IMR-90 (cell line): ENCODE data around the gene SPACA7. TPM values are rescaled to one million over a fixed set of nuclear protein-coding genes. Genes with fewer than 3 reads are reported as not detected.

Experiments used
- ATAC-seq: fragments of 200-7000 bp; cut with Tn5 transposase; 2 replicates; pipeline ENCODE4 v1.9.1; 2020; ENCODE audit warnings: low read depth, mild to moderate bottlenecking, moderate library complexity
- BruUV-seq: library from RNA; stranded (reverse); fragments of 400-500 nt; replicated peaks from 2 replicates; lab custom pipeline; 2021; lab: Mats Ljungman, UMichigan
- CTCF ChIA-PET: fragments of 300-600 bp; formaldehyde crosslinking; extraction: SDS; loops from one replicate; lab custom pipeline; 2021; ENCODE audit warnings: antibody characterized with exemption; lab: Yijun Ruan, JAX
- POLR2A ChIA-PET: fragments of 300-600 bp; sonication (Branson Sonifier 250); formaldehyde crosslinking; loops from one replicate; lab custom pipeline; 2022; ENCODE audit warnings: antibody characterized with exemption; ENCODE audit not compliant: unreplicated experiment; lab: Charles Lee
- DNase-seq: peaks from one replicate; pipeline ENCODE4 v3.0.0; 2013
- H2AFZ ChIP-seq: replicated peaks from 2 replicates; pipeline ENCODE3; 2013; ENCODE audit warnings: low read length, mild to moderate bottlenecking; ENCODE audit not compliant: poor library complexity
- H2AK5ac ChIP-seq: 2 replicates; pipeline ENCODE4 v1.6.1; 2013; ENCODE audit warnings: low read depth, low read length, inconsistent platforms
- H2AK9ac ChIP-seq: replicated peaks from 2 replicates; pipeline ENCODE3; 2013; ENCODE audit warnings: mild to moderate bottlenecking, low read depth, low read length, moderate library complexity; ENCODE audit not compliant: poor library complexity
- H2BK120ac ChIP-seq: 2 replicates; pipeline ENCODE4 v1.6.1; 2013; ENCODE audit warnings: low read depth, low read length, inconsistent platforms
- H2BK15ac ChIP-seq: 3 replicates; pipeline ENCODE4 v1.6.1; 2013; ENCODE audit warnings: low read depth, low read length, inconsistent platforms
- H2BK20ac ChIP-seq: 2 replicates; pipeline ENCODE4 v1.6.1; 2013; ENCODE audit warnings: low read depth, mild to moderate bottlenecking, inconsistent platforms, low read length, moderate library complexity
- H2BK5ac ChIP-seq: 2 replicates; pipeline ENCODE4 v1.6.1; 2013; ENCODE audit warnings: mild to moderate bottlenecking, low read depth, low read length, inconsistent platforms; ENCODE audit not compliant: poor library complexity, severe bottlenecking
- H3K14ac ChIP-seq: replicated peaks from 2 replicates; pipeline ENCODE4 v1.6.1; 2013; ENCODE audit warnings: low read depth, low read length, inconsistent platforms
- H3K18ac ChIP-seq: 2 replicates; pipeline ENCODE4 v1.6.1; 2013; ENCODE audit warnings: low read depth, low read length, control low read depth
- H3K23ac ChIP-seq: 2 replicates; pipeline ENCODE4 v1.6.1; 2013; ENCODE audit warnings: low read depth, low read length, inconsistent platforms
- H3K27ac ChIP-seq: 2 replicates; pipeline ENCODE4 v1.5.1; 2013; ENCODE audit warnings: mild to moderate bottlenecking, control low read depth, low read length; ENCODE audit not compliant: insufficient read depth
- H3K27me3 ChIP-seq: 2 replicates; pipeline ENCODE4 v1.6.1; 2013; ENCODE audit warnings: low read length; ENCODE audit not compliant: control insufficient read depth, insufficient read depth
- H3K36me3 ChIP-seq: 2 replicates; pipeline ENCODE4 v1.6.1; 2013; ENCODE audit warnings: low read length, mixed read lengths; ENCODE audit not compliant: control insufficient read depth, insufficient read depth
- H3K4ac ChIP-seq: 2 replicates; pipeline ENCODE4 v1.6.1; 2013; ENCODE audit warnings: low read depth, low read length, inconsistent platforms
- H3K4me1 ChIP-seq: 2 replicates; pipeline ENCODE4 v1.6.1; 2013; ENCODE audit warnings: low read length, mixed read lengths; ENCODE audit not compliant: control insufficient read depth, insufficient read depth
- H3K4me2 ChIP-seq: 2 replicates; pipeline ENCODE4 v1.6.1; 2013; ENCODE audit warnings: low read depth, mild to moderate bottlenecking, control low read depth, low read length, moderate library complexity
- H3K4me3 ChIP-seq: 2 replicates; pipeline ENCODE4 v1.5.1; 2013; ENCODE audit warnings: low read depth, mild to moderate bottlenecking, control low read depth, low read length, moderate library complexity; ENCODE audit not compliant: insufficient read depth
- H3K56ac ChIP-seq: 2 replicates; pipeline ENCODE4 v1.6.1; 2013; ENCODE audit warnings: low read length, inconsistent platforms; ENCODE audit not compliant: insufficient read depth; ENCODE audit errors: extremely low read depth
- H3K79me1 ChIP-seq, 2 experiments: 2 replicates each; pipeline ENCODE4 v1.6.1; 2013; ENCODE audit warnings: low read length in 2 of 2, inconsistent platforms in 1 of 2, low read depth in 1 of 2
- H3K9ac ChIP-seq: 2 replicates; pipeline ENCODE4 v1.6.1; 2013; ENCODE audit warnings: low read depth, low read length, control low read depth
- H3K9me1 ChIP-seq: 2 replicates; pipeline ENCODE4 v1.6.1; 2013; ENCODE audit warnings: low read length, inconsistent platforms; ENCODE audit not compliant: insufficient read depth
- H3K9me3 ChIP-seq: 2 replicates; pipeline ENCODE4 v1.6.1; 2013; ENCODE audit warnings: low read length; ENCODE audit not compliant: control insufficient read depth, insufficient read depth
- H4K20me1 ChIP-seq: 2 replicates; pipeline ENCODE4 v1.6.1; 2013; ENCODE audit warnings: low read length, inconsistent platforms; ENCODE audit not compliant: insufficient read depth
- H4K5ac ChIP-seq: 2 replicates; pipeline ENCODE4 v1.6.1; 2013; ENCODE audit warnings: mild to moderate bottlenecking, low read depth, low read length, control low read depth
- H4K8ac ChIP-seq, 2 experiments: 2 replicates each; pipeline ENCODE4 v1.6.1; 2013; ENCODE audit warnings: low read depth in 2 of 2, low read length in 2 of 2, control low read depth in 1 of 2, inconsistent platforms in 1 of 2
- H4K91ac ChIP-seq: 2 replicates; pipeline ENCODE4 v1.6.1; 2013; ENCODE audit warnings: low read depth, low read length, inconsistent platforms; ENCODE audit not compliant: insufficient read depth
- BHLHE40 ChIP-seq: fragments of 150-350 bp; IDR thresholded peaks from 2 replicates; pipeline ENCODE4 v1.6.1; 2016; ENCODE audit warnings: mild to moderate bottlenecking, low read depth, low read length
- CEBPB ChIP-seq: IDR thresholded peaks from 2 replicates; pipeline ENCODE4 v1.6.1; 2012; ENCODE audit warnings: low read depth, low read length, improper control_type of control experiment
- CHD1 ChIP-seq: IDR thresholded peaks from 2 replicates; pipeline ENCODE4 v1.6.1; 2012; ENCODE audit warnings: low read depth, low read length, improper control_type of control experiment
- FOS ChIP-seq: fragments of 150-350 bp; IDR thresholded peaks from 2 replicates; pipeline ENCODE4 v1.6.1; 2016; ENCODE audit warnings: low read depth, low read length
- MAFK ChIP-seq: IDR thresholded peaks from 2 replicates; pipeline ENCODE4 v1.6.1; 2012; ENCODE audit warnings: low read depth, low read length, improper control_type of control experiment
- MAZ ChIP-seq: IDR thresholded peaks from 2 replicates; pipeline ENCODE4 v1.6.1; 2012; ENCODE audit warnings: low read depth, mild to moderate bottlenecking, low read length, improper control_type of control experiment, moderate library complexity, borderline replicate concordance
- MXI1 ChIP-seq: IDR thresholded peaks from 2 replicates; pipeline ENCODE4 v1.6.1; 2012; ENCODE audit warnings: low read depth, mild to moderate bottlenecking, low read length, moderate library complexity, borderline replicate concordance
- NFE2L2 ChIP-seq: fragments of 150-350 bp; IDR thresholded peaks from 2 replicates; pipeline ENCODE4 v1.6.1; 2016; ENCODE audit warnings: low read depth, mild to moderate bottlenecking, low read length
- POLR2A ChIP-seq: IDR thresholded peaks from 2 replicates; pipeline ENCODE4 v1.6.1; 2012; ENCODE audit warnings: mild to moderate bottlenecking, low read depth, low read length
- RAD21 ChIP-seq: IDR thresholded peaks from 2 replicates; pipeline ENCODE4 v1.6.1; 2012; ENCODE audit warnings: low read length, improper control_type of control experiment
- RCOR1 ChIP-seq: IDR thresholded peaks from 2 replicates; pipeline ENCODE4 v1.6.1; 2012; ENCODE audit warnings: mild to moderate bottlenecking, low read length, improper control_type of control experiment; ENCODE audit not compliant: insufficient replicate concordance
- RFX5 ChIP-seq: IDR thresholded peaks from 2 replicates; pipeline ENCODE4 v1.8.0; 2012; ENCODE audit warnings: low read depth, mild to moderate bottlenecking, low read length, moderate library complexity
- SMC3 ChIP-seq: fragments of 150-350 bp; IDR thresholded peaks from 2 replicates; pipeline ENCODE4 v1.6.1; 2016; ENCODE audit warnings: low read depth, mild to moderate bottlenecking, antibody characterized with exemption, low read length, moderate library complexity
- USF2 ChIP-seq: fragments of 150-350 bp; IDR thresholded peaks from 2 replicates; pipeline ENCODE4 v1.6.1; 2017; ENCODE audit warnings: mild to moderate bottlenecking, antibody characterized with exemption, low read length, low read depth
- WGBS, 2 experiments: methylation state at CpG; one replicate each; pipeline versions ENCODE4 v1.1.5 to v1.1.7; 2013; ENCODE audit warnings: missing lambda C conversion rate in 2 of 2; ENCODE audit not compliant: insufficient read length in 1 of 2; ENCODE audit errors: extremely low coverage in 2 of 2; 5-methylcytosine and 5-hydroxymethylcytosine counted together
- dilution Hi-C: fragments of 300-500 bp; cut with HindIII; formaldehyde crosslinking; loops from one replicate; pipeline ENCODE4 v1.14.3; 2018; ENCODE audit warnings: low sequenced_read_pairs; ENCODE audit not compliant: unreplicated experiment
- in situ Hi-C: fragments of 300-500 bp; cut with MboI; formaldehyde crosslinking; loops from 3 replicates; pipeline ENCODE4 v1.14.3; 2019; ENCODE audit warnings: low sequenced_read_pairs, inconsistent platforms, mixed read lengths
- intact Hi-C: fragments of 100-400 bp; cut with micrococcal nuclease; formaldehyde crosslinking; loops from 2 replicates; pipeline ENCODE4 v1.10.0; 2022
- polyA plus RNA-seq, 3 experiments: library from polyadenylated mRNA; depleted of rRNA; stranded (reverse); fragments of >200 nt; gene quantifications; 2 replicates each; pipeline ENCODE4 v1.2.3, GENCODE V29; 2012; ENCODE audit warnings: low replicate concordance in 1 of 3
- total RNA-seq: library from RNA; depleted of rRNA; stranded (reverse); fragments of >200 nt; gene quantifications from 2 replicates; pipeline ENCODE4 v1.2.3, GENCODE V29; 2012
- TF ChIP-seq, protein P1 (sequence below): conservative IDR thresholded peaks from 2 replicates; pipeline ENCODE4 v1.5.1; 2012; ENCODE audit warnings: mild to moderate bottlenecking, low read depth, low read length, improper control_type of control experiment
- TF ChIP-seq, protein P2 (sequence below): fragments of 150-350 bp; IDR thresholded peaks from 2 replicates; pipeline ENCODE4 v1.6.1; 2016; ENCODE audit warnings: low read depth, mild to moderate bottlenecking, low read length, moderate library complexity, borderline replicate concordance

Gene SPACA7
- total and polyA plus RNA-seq, 2 of the 4 experiments (the other 2 are of a cell fraction), result not detected

DNA sequence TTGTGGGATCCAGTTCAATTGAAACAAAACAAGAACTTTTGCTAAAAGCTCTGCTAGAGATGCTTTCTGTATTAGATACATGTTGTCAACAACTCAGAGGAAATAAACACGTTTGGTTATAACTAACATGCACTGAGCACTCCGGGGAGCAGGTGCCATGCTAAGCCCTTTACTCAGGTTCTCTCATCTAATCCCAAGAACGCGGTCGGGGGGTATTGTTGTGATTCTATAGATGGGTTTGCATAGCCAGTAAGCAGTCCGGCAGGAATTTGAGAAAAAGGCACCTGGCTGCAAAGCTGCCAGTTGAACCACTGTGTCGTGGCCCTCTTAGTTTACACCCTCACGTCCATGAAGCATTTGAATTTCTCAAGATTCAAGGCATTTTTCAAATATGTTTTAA is 24.3 kb upstream of the SPACA7 start:
- POLR2A ChIA-PET, result no interaction called here
- dilution Hi-C loops, result no loop called here
- no TSS peak for BruUV-seq

More for the DNA sequence above, 24.3 kb upstream of the SPACA7 start:
- Histone ChIP-seq H2BK5ac (no peak overlapping the region), H3K79me1 (no peaks in the 10 kb centered on the region), H3K14ac (no peak overlapping the region), H4K20me1 (no peaks in the 10 kb centered on the region), H4K5ac (no peak overlapping the region), H3K9me3 (peaks cover 36% of the 10 kb centered on the region), H2BK15ac (no peak overlapping the region), H2BK20ac (no peak overlapping the region), H4K91ac (no peak overlapping the region), H3K4me3 (no peak overlapping the region), H3K9me1 (no peaks in the 10 kb centered on the region), H3K9ac (no peak overlapping the region), H2AK5ac (no peak overlapping the region), H3K4ac (no peak overlapping the region), H3K4me2 (no peak overlapping the region), H3K18ac (no peak overlapping the region), H3K56ac (no peak overlapping the region), H3K23ac (no peak overlapping the region), H3K27ac (no peak overlapping the region), H2AK9ac (no peak overlapping the region), H3K4me1 (no peaks in the 10 kb centered on the region), H3K27me3 (no peaks in the 10 kb centered on the region), H4K8ac (no peak overlapping the region), H2BK120ac (no peak overlapping the region), H3K36me3 (no peaks in the 10 kb centered on the region), H2AFZ (no peak overlapping the region)
- no peak for ATAC-seq
- CTCF ChIA-PET, result no interaction called here
- in situ Hi-C loops, result no loop called here
- intact Hi-C loops, result no loop called here
- no peak for DNase-seq
- WGBS, 2 experiments, result no CpG with 5 or more reads among the region's 8 CpGs
- TF ChIP-seq BHLHE40 (no peak), MAZ (no peak), RCOR1 (no peak), FOS (no peak), SMC3 (no peak), RFX5 (no peak), USF2 (no peak), MXI1 (no peak), MAFK (no peak), CHD1 (no peak), CEBPB (no peak), POLR2A (no peak), RAD21 (no peak), NFE2L2 (no peak)
- TF ChIP-seq, protein P1, sequence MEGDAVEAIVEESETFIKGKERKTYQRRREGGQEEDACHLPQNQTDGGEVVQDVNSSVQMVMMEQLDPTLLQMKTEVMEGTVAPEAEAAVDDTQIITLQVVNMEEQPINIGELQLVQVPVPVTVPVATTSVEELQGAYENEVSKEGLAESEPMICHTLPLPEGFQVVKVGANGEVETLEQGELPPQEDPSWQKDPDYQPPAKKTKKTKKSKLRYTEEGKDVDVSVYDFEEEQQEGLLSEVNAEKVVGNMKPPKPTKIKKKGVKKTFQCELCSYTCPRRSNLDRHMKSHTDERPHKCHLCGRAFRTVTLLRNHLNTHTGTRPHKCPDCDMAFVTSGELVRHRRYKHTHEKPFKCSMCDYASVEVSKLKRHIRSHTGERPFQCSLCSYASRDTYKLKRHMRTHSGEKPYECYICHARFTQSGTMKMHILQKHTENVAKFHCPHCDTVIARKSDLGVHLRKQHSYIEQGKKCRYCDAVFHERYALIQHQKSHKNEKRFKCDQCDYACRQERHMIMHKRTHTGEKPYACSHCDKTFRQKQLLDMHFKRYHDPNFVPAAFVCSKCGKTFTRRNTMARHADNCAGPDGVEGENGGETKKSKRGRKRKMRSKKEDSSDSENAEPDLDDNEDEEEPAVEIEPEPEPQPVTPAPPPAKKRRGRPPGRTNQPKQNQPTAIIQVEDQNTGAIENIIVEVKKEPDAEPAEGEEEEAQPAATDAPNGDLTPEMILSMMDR, result no peak
- TF ChIP-seq, protein P2, sequence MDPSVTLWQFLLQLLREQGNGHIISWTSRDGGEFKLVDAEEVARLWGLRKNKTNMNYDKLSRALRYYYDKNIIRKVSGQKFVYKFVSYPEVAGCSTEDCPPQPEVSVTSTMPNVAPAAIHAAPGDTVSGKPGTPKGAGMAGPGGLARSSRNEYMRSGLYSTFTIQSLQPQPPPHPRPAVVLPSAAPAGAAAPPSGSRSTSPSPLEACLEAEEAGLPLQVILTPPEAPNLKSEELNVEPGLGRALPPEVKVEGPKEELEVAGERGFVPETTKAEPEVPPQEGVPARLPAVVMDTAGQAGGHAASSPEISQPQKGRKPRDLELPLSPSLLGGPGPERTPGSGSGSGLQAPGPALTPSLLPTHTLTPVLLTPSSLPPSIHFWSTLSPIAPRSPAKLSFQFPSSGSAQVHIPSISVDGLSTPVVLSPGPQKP, result no peak
